ENCODE results near the gene ZC3HAV1.

- TF ChIP-seq CTCF (IDR thresholded peaks at IDR 0.05) (no peak), USF2 (IDR thresholded peaks at IDR 0.05; ENCODE audit: borderline replicate concordance, low read depth, low read length) (no peak), JUND (IDR thresholded peaks at IDR 0.05) (no peak), POLR2AphosphoS5 (IDR thresholded peaks at IDR 0.05; ENCODE audit: low read depth, low read length) (no peak), RXRA (IDR thresholded peaks at IDR 0.05; ENCODE audit: borderline replicate concordance, low read depth) (no peak), RAD21 (IDR thresholded peaks at IDR 0.05; ENCODE audit: low read length) (no peak), YY1 (IDR thresholded peaks at IDR 0.05; ENCODE audit: low read depth) (no peak), EZH2phosphoT487 (IDR thresholded peaks at IDR 0.05; ENCODE audit: borderline replicate concordance, low read depth) (no peak), PBX3 (IDR thresholded peaks at IDR 0.05) (no peak), MAX (IDR thresholded peaks at IDR 0.05; ENCODE audit: low read depth) (no peak), FOXM1 (IDR thresholded peaks at IDR 0.05; ENCODE audit: low read depth) (no peak), IRF3 (IDR thresholded peaks at IDR 0.05; ENCODE audit: low read depth, low read length) (no peak)
Measured at GRCh38 chr7:139153832-139154231, 44.3 kb upstream of the ZC3HAV1 start.

All from SK-N-SH (cell line).